HG03045 (cell line): ENCODE data around the gene PET100.

Experiments used
- ATAC-seq: cut with Tn5 transposase; IDR thresholded peaks from one replicate; pipeline ENCODE4 v1.9.1; 2021; ENCODE audit warnings: mild to moderate bottlenecking, moderate library complexity; ENCODE audit not compliant: unreplicated experiment

Gene PET100

DNA sequence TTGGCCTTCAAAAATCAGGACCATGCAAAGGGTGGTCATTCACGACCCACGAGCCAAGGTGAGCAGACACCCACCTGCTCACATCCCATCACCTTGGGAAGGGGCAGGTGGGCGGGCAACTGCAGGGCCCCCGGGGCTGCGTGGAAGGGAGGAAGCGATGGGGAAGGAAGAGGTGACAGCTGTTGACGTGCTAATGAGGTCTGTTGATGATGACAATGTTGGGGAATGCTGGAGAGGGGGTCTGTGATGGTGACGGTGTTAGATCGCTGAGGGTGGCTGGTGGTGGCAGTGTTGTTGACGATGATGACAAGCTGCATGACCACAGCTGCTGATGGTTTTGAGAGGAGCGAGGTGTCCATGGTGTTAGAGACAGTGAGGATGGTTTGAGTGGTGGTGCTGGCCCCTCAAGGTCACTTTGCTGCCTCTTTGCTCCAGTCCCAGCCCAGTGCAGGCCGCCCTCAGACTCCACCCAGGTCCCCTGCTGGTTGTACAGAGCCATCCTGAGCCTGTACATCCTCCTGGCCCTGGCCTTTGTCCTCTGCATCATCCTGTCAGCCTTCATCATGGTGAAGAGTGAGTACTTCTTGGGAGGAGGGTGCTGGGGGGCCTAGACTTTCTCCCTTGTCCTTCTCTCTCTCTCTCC is 48.2 kb downstream of the PET100 start:
- no peak for ATAC-seq

DNA sequence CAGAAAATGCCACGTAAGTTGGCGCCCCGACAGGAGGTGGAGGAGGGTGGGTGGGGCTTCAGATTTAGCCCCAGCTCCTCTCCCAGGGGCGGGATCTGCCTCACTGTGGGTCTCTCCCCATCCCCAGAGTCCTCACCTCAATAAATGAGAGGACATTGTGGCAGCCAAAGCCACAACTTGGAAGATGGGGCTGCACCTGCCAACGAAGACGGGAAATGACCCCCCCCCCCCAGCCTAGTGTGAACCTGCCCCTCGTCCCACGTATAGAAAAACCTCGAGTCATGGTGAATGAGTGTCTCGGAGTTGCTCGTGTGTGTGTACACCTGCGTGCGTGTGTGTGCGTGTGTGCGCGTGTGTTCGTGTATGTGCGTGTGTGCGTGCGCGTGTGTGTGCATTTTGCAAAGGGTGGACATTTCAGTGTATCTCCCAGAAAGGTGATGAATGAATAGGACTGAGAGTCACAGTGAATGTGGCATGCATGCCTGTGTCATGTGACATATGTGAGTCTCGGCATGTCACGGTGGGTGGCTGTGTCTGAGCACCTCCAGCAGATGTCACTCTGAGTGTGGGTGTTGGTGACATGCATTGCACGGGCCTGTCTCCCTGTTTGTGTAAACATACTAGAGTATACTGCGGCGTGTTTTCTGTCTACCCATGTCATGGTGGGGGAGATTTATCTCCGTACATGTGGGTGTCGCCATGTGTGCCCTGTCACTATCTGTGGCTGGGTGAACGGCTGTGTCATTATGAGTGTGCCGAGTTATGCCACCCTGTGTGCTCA is 49.6 kb downstream of the PET100 start:
- no peak for ATAC-seq

DNA sequence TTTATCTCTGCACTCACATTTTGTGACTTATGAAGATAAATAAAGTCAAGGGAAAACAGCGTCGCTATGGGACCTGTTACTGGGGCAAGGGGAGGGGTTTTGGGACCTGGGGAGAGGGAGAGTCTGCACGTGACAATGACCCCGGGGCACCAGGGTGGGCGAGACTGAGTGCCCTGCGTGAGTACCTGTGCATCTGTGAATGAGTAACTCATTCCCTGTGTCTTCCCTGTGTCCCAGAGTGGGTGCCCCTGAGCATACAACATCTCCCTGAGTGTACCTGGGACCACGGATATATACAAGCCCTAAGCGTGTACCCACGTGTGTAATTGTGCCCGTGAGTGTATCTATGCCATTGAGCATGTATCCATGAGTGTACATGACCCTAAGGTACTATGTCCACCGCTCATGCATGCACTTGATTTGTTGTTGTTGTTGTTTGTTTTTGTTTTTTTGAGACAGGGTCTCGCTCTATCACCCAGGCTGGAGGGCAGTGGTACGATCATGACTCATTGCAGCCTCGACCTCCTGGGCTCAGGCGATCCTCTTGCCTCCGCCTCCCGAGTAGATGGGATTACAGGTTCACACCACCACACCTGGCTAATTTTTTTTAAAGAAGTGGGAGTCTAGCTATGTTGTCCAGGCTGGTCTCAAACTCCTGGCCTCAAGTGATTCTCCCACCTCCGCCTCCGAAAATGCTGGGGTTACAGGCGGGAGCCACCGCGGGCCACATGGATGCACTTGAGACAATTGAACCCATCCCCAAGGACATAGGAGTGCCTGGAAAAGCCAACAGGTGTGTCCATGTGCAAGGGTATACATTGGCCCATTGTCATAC is 50.4 kb downstream of the PET100 start:
- ATAC-seq: no peak

DNA sequence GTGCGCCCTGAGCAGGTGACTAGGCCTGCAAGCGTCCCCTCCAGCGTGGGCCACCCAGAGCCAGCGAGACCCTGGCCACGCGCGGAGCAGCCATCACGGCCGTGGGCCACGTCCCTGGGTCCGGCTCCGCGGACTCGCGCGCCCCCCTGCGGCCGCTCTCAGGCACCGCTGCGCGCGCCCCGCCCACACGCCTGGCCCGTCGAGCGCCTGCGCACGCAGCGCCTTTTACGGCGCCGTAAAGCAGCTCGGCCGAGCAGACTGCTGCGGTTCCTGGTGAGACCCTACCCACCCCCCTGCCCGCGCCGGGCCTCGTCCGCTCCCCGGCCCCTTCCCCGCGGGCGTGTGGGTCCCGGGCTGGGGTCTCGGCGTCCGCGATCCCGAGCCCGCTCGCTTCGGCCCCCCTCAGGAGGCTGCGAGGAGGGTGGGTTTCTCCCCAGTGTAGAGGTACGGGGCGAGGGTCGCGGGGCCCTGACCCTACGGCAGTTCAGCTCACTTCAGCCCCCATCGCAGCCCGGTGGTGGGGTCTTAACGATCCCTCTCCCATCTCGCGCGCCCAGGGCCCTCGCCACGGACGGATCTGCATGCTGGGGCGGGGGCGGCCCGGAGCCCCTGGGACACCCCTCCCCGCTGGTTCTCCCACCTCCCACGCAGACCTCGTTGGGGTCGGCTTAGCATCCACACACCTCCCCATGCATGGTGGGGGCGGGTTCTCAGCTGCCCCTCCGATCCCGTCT is 51.2 kb downstream of the PET100 start, which contains the start of gene TRAPPC5:
Gene TRAPPC5 (plus strand): TSS at position 228 of the 734 bp plus-strand sequence. CDS start 1,421 bp downstream, outside the sequence.
- ATAC-seq: peak; percentile 65
